Thoracic aorta (tissue), 2 donors: Measurements from ENCODE around the gene ADAR. TPM values are rescaled to one million over a fixed set of nuclear protein-coding genes. Genes with fewer than 3 reads are reported as not detected.

Experiments
- ATAC-seq: fragments of 150-250 bp; one replicate; pipeline ENCODE4 v1.8.0; 2017; ENCODE audit warnings: low read depth; ENCODE audit not compliant: insufficient number of reproducible peaks, low FRiP score
- DNase-seq: peaks from one replicate; pipeline ENCODE4 v3.0.0-alpha.2; 2020; ENCODE audit warnings: low spot score
- H3K27ac ChIP-seq, 2 donors: fragments of 200-600 bp; sonication (generic); 1 replicate in 1 of 2; 2 replicates in 1 of 2; pipeline ENCODE4 v1.5.1; 2016; ENCODE audit warnings: mild to moderate bottlenecking in 2 of 2, moderate library complexity in 2 of 2
- H3K27me3 ChIP-seq: fragments of 200-600 bp; sonication (generic); replicated peaks from 2 replicates; pipeline ENCODE4 v1.6.0; 2016; ENCODE audit warnings: mild to moderate bottlenecking; ENCODE audit not compliant: insufficient read depth
- H3K36me3 ChIP-seq: fragments of 200-600 bp; sonication (generic); one replicate; pipeline ENCODE4 v1.5.1; 2016
- H3K4me1 ChIP-seq, 2 donors: fragments of 200-600 bp; sonication (generic); 1 replicate in 1 of 2; 2 replicates in 1 of 2; pipeline versions ENCODE4 v1.5.1 to v1.6.0; 2016; ENCODE audit warnings: low read depth in 2 of 2, mild to moderate bottlenecking in 1 of 2; ENCODE audit not compliant: control insufficient read depth in 1 of 2
- H3K4me3 ChIP-seq: fragments of 200-600 bp; sonication (generic); 2 replicates; pipeline ENCODE4 v1.5.1; 2016; ENCODE audit warnings: mild to moderate bottlenecking
- H3K9me3 ChIP-seq: fragments of 200-600 bp; sonication (generic); 2 replicates; pipeline ENCODE4 v1.5.1; 2016
- total RNA-seq, 2 donors: library from RNA; depleted of rRNA; stranded (reverse); fragments of >200 nt; gene quantifications; one replicate each; pipeline versions ENCODE4 v1.1.0 to v1.2.3, GENCODE V29; 2016
- TF ChIP-seq, protein P1 (sequence below): fragments of 200-600 bp; sonication (generic); IDR thresholded peaks from one replicate; pipeline ENCODE4 v1.5.1; 2019; ENCODE audit warnings: antibody characterized with exemption

ADAR gene
- total RNA-seq, 2 donors from 2014 or later, result 86.1 to 149 TPM

- Histone ChIP-seq H3K27ac (no peak overlapping the region), H3K36me3 (peaks cover 93% of the 10 kb centered on the region), H3K4me3 (no peak overlapping the region), H3K27me3 (no peaks in the 10 kb centered on the region), H3K9me3 (no peaks in the 10 kb centered on the region), H3K4me1 (no peaks in the 10 kb centered on the region)
- DNase-seq (no peak), ATAC-seq (no peak)
- TF ChIP-seq, protein P1, sequence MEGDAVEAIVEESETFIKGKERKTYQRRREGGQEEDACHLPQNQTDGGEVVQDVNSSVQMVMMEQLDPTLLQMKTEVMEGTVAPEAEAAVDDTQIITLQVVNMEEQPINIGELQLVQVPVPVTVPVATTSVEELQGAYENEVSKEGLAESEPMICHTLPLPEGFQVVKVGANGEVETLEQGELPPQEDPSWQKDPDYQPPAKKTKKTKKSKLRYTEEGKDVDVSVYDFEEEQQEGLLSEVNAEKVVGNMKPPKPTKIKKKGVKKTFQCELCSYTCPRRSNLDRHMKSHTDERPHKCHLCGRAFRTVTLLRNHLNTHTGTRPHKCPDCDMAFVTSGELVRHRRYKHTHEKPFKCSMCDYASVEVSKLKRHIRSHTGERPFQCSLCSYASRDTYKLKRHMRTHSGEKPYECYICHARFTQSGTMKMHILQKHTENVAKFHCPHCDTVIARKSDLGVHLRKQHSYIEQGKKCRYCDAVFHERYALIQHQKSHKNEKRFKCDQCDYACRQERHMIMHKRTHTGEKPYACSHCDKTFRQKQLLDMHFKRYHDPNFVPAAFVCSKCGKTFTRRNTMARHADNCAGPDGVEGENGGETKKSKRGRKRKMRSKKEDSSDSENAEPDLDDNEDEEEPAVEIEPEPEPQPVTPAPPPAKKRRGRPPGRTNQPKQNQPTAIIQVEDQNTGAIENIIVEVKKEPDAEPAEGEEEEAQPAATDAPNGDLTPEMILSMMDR, result no peak
These were observed 24.2 kb downstream of the ADAR start for GRCh38 chr1:154583773-154584172.

DNA sequence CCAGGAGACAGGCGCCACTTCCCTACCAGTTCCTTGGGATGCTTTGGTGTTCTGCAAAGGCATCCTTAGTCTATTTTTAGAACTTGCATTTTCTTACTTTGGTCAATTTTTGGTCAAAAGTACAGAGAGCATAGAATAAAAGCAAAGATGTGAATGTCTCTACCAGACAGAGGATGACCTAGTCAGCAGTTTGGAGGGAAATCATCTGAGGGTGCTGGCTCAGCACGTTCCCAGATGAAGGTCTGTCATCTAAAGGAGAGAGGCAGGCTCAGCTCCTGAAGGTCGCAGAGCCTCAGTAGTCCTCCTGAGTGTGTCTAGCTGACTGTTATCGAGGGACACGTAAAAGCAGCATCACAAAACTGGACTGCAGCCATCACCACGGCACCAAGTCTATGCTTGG lies 25.1 kb downstream of the ADAR start:
- ATAC-seq (no peak), DNase-seq (no peak)
- H3K4me3 ChIP-seq, result no peak overlapping the region
- H3K36me3 ChIP-seq, result peaks cover 87% of the 10 kb centered on the region
- no peaks in the 10 kb centered on the region for H3K4me1 ChIP-seq
- no peaks in the 10 kb centered on the region for H3K9me3 ChIP-seq
- H3K27me3 ChIP-seq, result no peaks in the 10 kb centered on the region
- no peak overlapping the region for H3K27ac ChIP-seq
- TF ChIP-seq, protein P1, result no peak

GRCh38 chr1:154581766-154582165 lies 26.2 kb downstream of the ADAR start:
- DNase-seq (no peak), ATAC-seq (no peak)
- no peak overlapping the region for H3K27ac ChIP-seq
- H3K36me3 ChIP-seq, result peaks cover 76% of the 10 kb centered on the region
- no peaks in the 10 kb centered on the region for H3K9me3 ChIP-seq
- H3K4me1 ChIP-seq, result no peaks in the 10 kb centered on the region
- TF ChIP-seq, protein P1, result no peak
- no peak overlapping the region for H3K4me3 ChIP-seq
- H3K27me3 ChIP-seq, result no peaks in the 10 kb centered on the region

DNA sequence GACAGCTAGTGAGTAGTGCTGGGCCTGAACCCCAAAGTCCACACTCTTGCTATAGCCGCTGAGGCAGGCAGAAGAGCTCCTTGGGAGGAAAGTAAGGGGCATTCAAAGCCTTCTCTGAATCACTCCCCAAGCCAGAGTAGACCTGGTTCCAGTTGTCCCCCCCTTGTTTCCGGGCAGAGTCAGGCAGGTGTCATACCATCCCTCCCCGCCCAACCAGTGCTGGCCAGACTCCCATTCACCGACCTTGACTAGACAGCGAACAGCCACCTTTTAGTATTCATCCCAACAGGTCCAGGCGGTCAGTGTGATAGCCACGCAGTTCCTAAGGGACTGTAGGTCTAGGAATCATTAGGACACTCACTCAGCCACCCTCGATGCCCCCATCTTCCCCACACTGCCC lies 28.6 kb downstream of the ADAR start:
- no peak for ATAC-seq
- peaks cover 52% of the 10 kb centered on the region for H3K36me3 ChIP-seq
- no peaks in the 10 kb centered on the region for H3K27me3 ChIP-seq
- no peak overlapping the region for H3K4me3 ChIP-seq
- DNase-seq, result no peak
- TF ChIP-seq, protein P1, result no peak
- H3K27ac ChIP-seq, result no peak overlapping the region
- H3K4me1 ChIP-seq, result no peaks in the 10 kb centered on the region
- no peaks in the 10 kb centered on the region for H3K9me3 ChIP-seq

DNA sequence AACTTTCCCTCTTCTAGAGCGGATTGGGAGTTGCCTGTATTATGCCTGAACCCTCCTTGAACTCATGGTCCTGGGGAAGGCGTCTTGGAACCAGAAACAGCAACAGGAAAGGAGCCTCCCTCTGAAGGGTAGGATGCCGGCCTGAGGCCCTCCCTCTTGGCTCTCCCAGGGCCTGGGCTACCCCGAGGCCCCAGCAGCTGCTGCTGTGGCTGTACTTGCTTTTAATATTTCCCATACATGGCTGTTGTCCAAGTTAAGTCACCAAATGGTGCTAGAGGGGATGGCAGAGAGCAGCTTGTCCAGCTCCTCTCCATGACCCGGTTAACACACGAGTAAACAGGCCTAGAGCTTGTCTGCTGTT lies 29.9 kb downstream of the ADAR start:
- no peaks in the 10 kb centered on the region for H3K4me1 ChIP-seq
- no peaks in the 10 kb centered on the region for H3K9me3 ChIP-seq
- TF ChIP-seq, protein P1, result no peak
- H3K27me3 ChIP-seq, result no peaks in the 10 kb centered on the region
- ATAC-seq (no peak), DNase-seq (no peak)
- H3K36me3 ChIP-seq, result peaks cover 39% of the 10 kb centered on the region
- H3K27ac ChIP-seq, result no peak overlapping the region
- no peak overlapping the region for H3K4me3 ChIP-seq
